ENCODE results near the gene CORO2B.

CORO2B gene

GRCh38 chr15:68565726-68566125 lies 13.1 kb upstream of the CORO2B start:
- Histone ChIP-seq H3K9me3 (ENCODE audit: insufficient read depth, low read length) (peaks cover 14% of the 10 kb centered on the region; the same call in 1 of the 2 replicates), H3K4me3 (ENCODE audit: insufficient read length, low read depth) (no peak overlapping the region), H3K9ac (ENCODE audit: insufficient read length, low read depth) (no peak overlapping the region), H3K27me3 (ENCODE audit: insufficient read depth, insufficient read length) (no peaks in the 10 kb centered on the region), H3K36me3 (ENCODE audit: insufficient read depth, insufficient read length, low read length) (no peaks in the 10 kb centered on the region), H3K4me1 (ENCODE audit: insufficient read depth, insufficient read length) (peaks cover 4% of the 10 kb centered on the region)
- no peak for DNase-seq (ENCODE audit: low read depth, low spot score)
- TF ChIP-seq ZNF274 (IDR thresholded peaks at IDR 0.05; ENCODE audit: low read depth, low read length) (no peak), YY1 (IDR thresholded peaks at IDR 0.05; ENCODE audit: insufficient read depth, insufficient read length) (no peak), SUZ12 (IDR thresholded peaks at IDR 0.05; ENCODE audit: extremely low read depth, insufficient read depth, insufficient read length) (no peak)

- H3K9ac ChIP-seq (ENCODE audit: insufficient read length, low read depth), result no peak overlapping the region
- H3K36me3 ChIP-seq (ENCODE audit: insufficient read depth, insufficient read length, low read length), result no peaks in the 10 kb centered on the region
- no peak overlapping the region for H3K4me3 ChIP-seq (ENCODE audit: insufficient read length, low read depth)
- no peaks in the 10 kb centered on the region for H3K27me3 ChIP-seq (ENCODE audit: insufficient read depth, insufficient read length)
- no peak for DNase-seq (ENCODE audit: low read depth, low spot score)
- TF ChIP-seq ZNF274 (IDR thresholded peaks at IDR 0.05; ENCODE audit: low read depth, low read length) (no peak), YY1 (IDR thresholded peaks at IDR 0.05; ENCODE audit: insufficient read depth, insufficient read length) (no peak)
- peaks cover 6% of the 10 kb centered on the region for H3K4me1 ChIP-seq (ENCODE audit: insufficient read depth, insufficient read length)
- peaks cover 12% of the 10 kb centered on the region; the same call in 1 of the 2 replicates for H3K9me3 ChIP-seq (ENCODE audit: insufficient read depth, low read length)
Observed at GRCh38 chr15:68566377-68566954, 12.3 kb upstream of the CORO2B start.

- Histone ChIP-seq H3K4me1 (ENCODE audit: insufficient read depth, insufficient read length) (peaks cover 11% of the 10 kb centered on the region), H3K9ac (ENCODE audit: insufficient read length, low read depth) (no peak overlapping the region), H3K4me3 (ENCODE audit: insufficient read length, low read depth) (no peak overlapping the region), H3K27me3 (ENCODE audit: insufficient read depth, insufficient read length) (no peaks in the 10 kb centered on the region), H3K36me3 (ENCODE audit: insufficient read depth, insufficient read length, low read length) (no peaks in the 10 kb centered on the region), H3K9me3 (ENCODE audit: insufficient read depth, low read length) (peaks cover 4% of the 10 kb centered on the region; the same call in 1 of the 2 replicates)
- TF ChIP-seq ZNF274 (IDR thresholded peaks at IDR 0.05; ENCODE audit: low read depth, low read length), result no peak
- no peak for TF ChIP-seq YY1 (IDR thresholded peaks at IDR 0.05; ENCODE audit: insufficient read depth, insufficient read length)
- no peak for TF ChIP-seq SUZ12 (IDR thresholded peaks at IDR 0.05; ENCODE audit: extremely low read depth, insufficient read depth, insufficient read length)
- DNase-seq (ENCODE audit: low read depth, low spot score), result no peak
Observed at GRCh38 chr15:68567345-68567744, 11.4 kb upstream of the CORO2B start.

- Histone ChIP-seq H3K9ac (ENCODE audit: insufficient read length, low read depth) (no peak overlapping the region), H3K36me3 (ENCODE audit: insufficient read depth, insufficient read length, low read length) (no peaks in the 10 kb centered on the region), H3K4me3 (ENCODE audit: insufficient read length, low read depth) (no peak overlapping the region), H3K9me3 (ENCODE audit: insufficient read depth, low read length) (no peaks in the 10 kb centered on the region; the same call in 1 of the 2 replicates), H3K27me3 (ENCODE audit: insufficient read depth, insufficient read length) (no peaks in the 10 kb centered on the region), H3K4me1 (ENCODE audit: insufficient read depth, insufficient read length) (peaks cover 29% of the 10 kb centered on the region)
- TF ChIP-seq ZNF274 (IDR thresholded peaks at IDR 0.05; ENCODE audit: low read depth, low read length), result no peak
- TF ChIP-seq YY1 (IDR thresholded peaks at IDR 0.05; ENCODE audit: insufficient read depth, insufficient read length), result no peak
- no peak for TF ChIP-seq SUZ12 (IDR thresholded peaks at IDR 0.05; ENCODE audit: extremely low read depth, insufficient read depth, insufficient read length)
- DNase-seq (ENCODE audit: low read depth, low spot score), result no peak
Observed at GRCh38 chr15:68570974-68571373, 7.8 kb upstream of the CORO2B start.

GRCh38 chr15:68571582-68571981 lies 7.2 kb upstream of the CORO2B start:
- no peaks in the 10 kb centered on the region; the same call in 1 of the 2 replicates for H3K9me3 ChIP-seq (ENCODE audit: insufficient read depth, low read length)
- no peak for DNase-seq (ENCODE audit: low read depth, low spot score)
- no peak overlapping the region for H3K4me3 ChIP-seq (ENCODE audit: insufficient read length, low read depth)
- H3K27me3 ChIP-seq (ENCODE audit: insufficient read depth, insufficient read length), result no peaks in the 10 kb centered on the region
- H3K9ac ChIP-seq (ENCODE audit: insufficient read length, low read depth), result no peak overlapping the region
- TF ChIP-seq YY1 (IDR thresholded peaks at IDR 0.05; ENCODE audit: insufficient read depth, insufficient read length), result no peak
- no peak for TF ChIP-seq ZNF274 (IDR thresholded peaks at IDR 0.05; ENCODE audit: low read depth, low read length)
- no peak for TF ChIP-seq SUZ12 (IDR thresholded peaks at IDR 0.05; ENCODE audit: extremely low read depth, insufficient read depth, insufficient read length)
- peaks cover 26% of the 10 kb centered on the region for H3K4me1 ChIP-seq (ENCODE audit: insufficient read depth, insufficient read length)
- H3K36me3 ChIP-seq (ENCODE audit: insufficient read depth, insufficient read length, low read length), result no peaks in the 10 kb centered on the region

GRCh38 chr15:68572309-68572708 lies 6.5 kb upstream of the CORO2B start:
- no peak for DNase-seq (ENCODE audit: low read depth, low spot score)
- TF ChIP-seq YY1 (IDR thresholded peaks at IDR 0.05; ENCODE audit: insufficient read depth, insufficient read length), result no peak
- no peak for TF ChIP-seq ZNF274 (IDR thresholded peaks at IDR 0.05; ENCODE audit: low read depth, low read length)
- no peak for TF ChIP-seq SUZ12 (IDR thresholded peaks at IDR 0.05; ENCODE audit: extremely low read depth, insufficient read depth, insufficient read length)
- Histone ChIP-seq H3K4me1 (ENCODE audit: insufficient read depth, insufficient read length) (peaks cover 26% of the 10 kb centered on the region), H3K4me3 (ENCODE audit: insufficient read length, low read depth) (no peak overlapping the region), H3K9ac (ENCODE audit: insufficient read length, low read depth) (no peak overlapping the region), H3K27me3 (ENCODE audit: insufficient read depth, insufficient read length) (peaks cover 5% of the 10 kb centered on the region), H3K9me3 (ENCODE audit: insufficient read depth, low read length) (no peaks in the 10 kb centered on the region; the same call in 1 of the 2 replicates), H3K36me3 (ENCODE audit: insufficient read depth, insufficient read length, low read length) (no peaks in the 10 kb centered on the region)

GRCh38 chr15:68572921-68573320 lies 5.9 kb upstream of the CORO2B start:
- no peak for TF ChIP-seq YY1 (IDR thresholded peaks at IDR 0.05; ENCODE audit: insufficient read depth, insufficient read length)
- TF ChIP-seq SUZ12 (IDR thresholded peaks at IDR 0.05; ENCODE audit: extremely low read depth, insufficient read depth, insufficient read length), result no peak
- TF ChIP-seq ZNF274 (IDR thresholded peaks at IDR 0.05; ENCODE audit: low read depth, low read length), result no peak
- Histone ChIP-seq H3K4me3 (ENCODE audit: insufficient read length, low read depth) (no peak overlapping the region), H3K9me3 (ENCODE audit: insufficient read depth, low read length) (no peaks in the 10 kb centered on the region; the same call in 1 of the 2 replicates), H3K36me3 (ENCODE audit: insufficient read depth, insufficient read length, low read length) (no peaks in the 10 kb centered on the region), H3K27me3 (ENCODE audit: insufficient read depth, insufficient read length) (peaks cover 9% of the 10 kb centered on the region), H3K4me1 (ENCODE audit: insufficient read depth, insufficient read length) (peaks cover 29% of the 10 kb centered on the region), H3K9ac (ENCODE audit: insufficient read length, low read depth) (no peak overlapping the region)
- no peak for DNase-seq (ENCODE audit: low read depth, low spot score)

All from NT2/D1 (cell line).